GM12873 (cell line): ENCODE measurements around the gene ITLN1.

Source experiments
- CTCF ChIP-seq: IDR thresholded peaks from 2 replicates; pipeline ENCODE4 v1.5.1; 2012; ENCODE audit warnings: low read depth, mild to moderate bottlenecking, moderate library complexity, low read length, control low read depth; ENCODE audit not compliant: insufficient read depth; ENCODE audit errors: missing control alignments

Gene ITLN1

GRCh38 chr1:160885042-160885441, at the start of gene ITLN1:
Gene ITLN1, minus strand, starts transcription at chr1:160885180. Its CDS starts 303 bp downstream, at chr1:160884877.
- TF ChIP-seq CTCF: no peak

- no peak for TF ChIP-seq CTCF
Observed at GRCh38 chr1:160925652-160926244, 40.8 kb upstream of the ITLN1 start.

- no peak for TF ChIP-seq CTCF
Observed at GRCh38 chr1:160924791-160925651, 40.0 kb upstream of the ITLN1 start.

GRCh38 chr1:160916666-160917065, 31.7 kb upstream of the ITLN1 start:
- no peak for TF ChIP-seq CTCF

- TF ChIP-seq CTCF: no peak
Observed at GRCh38 chr1:160911925-160912324, 26.9 kb upstream of the ITLN1 start.

- TF ChIP-seq CTCF: no peak
Observed at GRCh38 chr1:160911441-160911840, 26.5 kb upstream of the ITLN1 start.

- no peak for TF ChIP-seq CTCF
Observed at GRCh38 chr1:160910170-160910750, 25.3 kb upstream of the ITLN1 start.
